Measurements from ENCODE around the gene DICER1.

The DICER1 gene

DNA sequence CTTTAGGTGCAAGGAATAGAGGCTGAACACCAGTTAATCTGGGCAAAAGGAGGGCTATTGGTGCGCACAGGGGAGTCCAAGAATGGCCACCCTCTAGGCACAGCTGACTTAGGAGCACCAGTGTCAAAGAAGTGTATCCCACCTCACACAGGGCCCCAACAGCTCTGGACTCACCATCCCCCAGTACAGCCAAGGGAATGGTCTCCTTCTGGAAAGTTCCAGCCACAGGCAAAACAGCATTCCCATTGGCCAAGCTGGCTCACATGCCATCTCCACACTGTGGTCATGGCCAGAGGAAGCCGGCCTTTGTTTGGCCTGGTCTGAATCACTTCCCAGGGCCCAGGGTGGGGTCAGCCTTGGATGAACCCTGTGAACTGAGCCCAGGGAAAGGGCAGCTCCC is 120.1 kb downstream of the DICER1 start:
- no peak for DNase-seq (ENCODE audit: low read depth)
